ENCODE measurements around the gene ADORA1.

The ADORA1 gene

DNA sequence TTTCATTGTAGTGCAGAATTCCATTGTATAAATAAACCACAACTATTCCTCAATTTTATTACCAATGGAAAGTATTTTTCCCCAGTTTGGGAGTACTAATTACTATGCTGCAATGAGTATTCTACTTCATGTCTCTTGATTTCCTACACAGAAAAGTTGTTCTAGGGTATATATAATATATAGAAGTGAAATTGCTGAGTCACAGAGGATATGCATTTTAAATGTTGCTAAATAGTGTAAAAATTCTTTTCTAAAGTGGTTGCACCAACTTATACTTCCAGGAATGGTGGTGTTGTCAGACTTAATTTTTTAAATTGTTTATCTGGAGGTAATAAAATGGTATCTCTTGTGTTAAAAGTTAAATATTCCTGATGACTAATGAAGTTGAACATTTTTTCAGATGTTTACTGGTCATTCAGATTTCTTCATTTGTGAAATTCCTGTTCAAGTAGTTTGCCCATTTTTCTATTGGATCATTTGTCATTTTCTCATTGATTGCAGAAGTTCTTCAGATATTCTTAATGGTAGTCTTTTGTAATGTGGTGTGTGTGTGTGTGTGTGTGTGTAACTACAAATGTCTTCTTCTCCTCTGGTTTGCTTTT is 22.6 kb upstream of the ADORA1 start:
- Histone ChIP-seq H2AFZ (ENCODE audit: low read length, unreplicated experiment) (no peak overlapping the region), H3K36me3 (ENCODE audit: insufficient read depth, low read length) (no peaks in the 10 kb centered on the region), H3K79me2 (ENCODE audit: control insufficient read depth, insufficient read depth, low read length, unreplicated experiment) (no peaks in the 10 kb centered on the region), H3K27ac (ENCODE audit: low read depth, low read length) (no peak overlapping the region), H3K27me3 (ENCODE audit: insufficient read depth, low read length) (peaks cover 69% of the 10 kb centered on the region), H3K4me3 (ENCODE audit: low read depth, low read length) (no peak overlapping the region), H3K4me1 (ENCODE audit: control insufficient read depth, insufficient read depth, low read length, unreplicated experiment) (no peaks in the 10 kb centered on the region)

DNA sequence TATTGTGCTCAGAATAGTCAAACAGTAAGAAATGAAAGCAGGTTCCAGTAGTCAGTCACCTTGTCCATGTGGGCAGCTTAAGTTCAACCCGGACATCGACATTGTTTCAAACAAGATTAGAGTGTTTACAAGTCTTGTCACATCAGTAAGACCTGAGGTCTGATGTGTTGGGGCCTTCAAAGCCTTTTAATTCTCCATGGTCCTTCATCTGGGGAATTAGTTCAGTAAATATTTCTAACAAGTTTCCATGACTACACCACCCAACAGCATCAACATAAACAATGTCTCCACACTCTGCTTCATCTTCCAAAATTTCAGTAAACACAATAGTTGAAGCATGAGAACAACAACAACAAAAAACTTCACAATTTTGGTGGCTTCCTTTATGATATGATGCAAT is 15.1 kb upstream of the ADORA1 start:
- no peak overlapping the region for H3K4me3 ChIP-seq (ENCODE audit: low read depth, low read length)
- no peaks in the 10 kb centered on the region for H3K4me1 ChIP-seq (ENCODE audit: control insufficient read depth, insufficient read depth, low read length, unreplicated experiment)
- peaks cover 97% of the 10 kb centered on the region for H3K27me3 ChIP-seq (ENCODE audit: insufficient read depth, low read length)
- no peak overlapping the region for H2AFZ ChIP-seq (ENCODE audit: low read length, unreplicated experiment)
- H3K27ac ChIP-seq (ENCODE audit: low read depth, low read length) = no peak overlapping the region
- H3K36me3 ChIP-seq (ENCODE audit: insufficient read depth, low read length) = no peaks in the 10 kb centered on the region
- no peaks in the 10 kb centered on the region for H3K79me2 ChIP-seq (ENCODE audit: control insufficient read depth, insufficient read depth, low read length, unreplicated experiment)

DNA sequence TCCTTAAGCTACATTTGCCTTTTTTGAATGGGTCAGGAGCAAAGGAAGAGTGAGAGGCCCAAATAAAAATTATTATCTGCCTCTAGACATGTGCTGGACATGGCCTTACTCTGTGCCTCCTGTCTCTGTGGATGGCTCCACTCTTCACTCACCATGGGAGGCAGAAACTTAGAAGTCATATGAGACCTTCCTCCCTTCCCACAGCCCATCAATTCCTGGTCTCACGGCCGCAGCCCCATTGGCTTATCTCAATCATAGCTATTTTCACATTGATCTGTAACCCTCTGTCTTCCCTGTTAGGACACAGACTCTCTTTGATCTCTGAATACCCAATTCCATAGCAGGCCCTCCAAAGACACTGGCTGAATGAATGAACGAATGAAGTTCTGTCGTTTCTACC is 14.2 kb upstream of the ADORA1 start:
- H3K4me3 ChIP-seq (ENCODE audit: low read depth, low read length) = no peak overlapping the region
- no peaks in the 10 kb centered on the region for H3K79me2 ChIP-seq (ENCODE audit: control insufficient read depth, insufficient read depth, low read length, unreplicated experiment)
- no peaks in the 10 kb centered on the region for H3K4me1 ChIP-seq (ENCODE audit: control insufficient read depth, insufficient read depth, low read length, unreplicated experiment)
- H3K36me3 ChIP-seq (ENCODE audit: insufficient read depth, low read length) = no peaks in the 10 kb centered on the region
- H3K27ac ChIP-seq (ENCODE audit: low read depth, low read length) = no peak overlapping the region
- H2AFZ ChIP-seq (ENCODE audit: low read length, unreplicated experiment) = no peak overlapping the region
- peaks cover 96% of the 10 kb centered on the region for H3K27me3 ChIP-seq (ENCODE audit: insufficient read depth, low read length)

DNA sequence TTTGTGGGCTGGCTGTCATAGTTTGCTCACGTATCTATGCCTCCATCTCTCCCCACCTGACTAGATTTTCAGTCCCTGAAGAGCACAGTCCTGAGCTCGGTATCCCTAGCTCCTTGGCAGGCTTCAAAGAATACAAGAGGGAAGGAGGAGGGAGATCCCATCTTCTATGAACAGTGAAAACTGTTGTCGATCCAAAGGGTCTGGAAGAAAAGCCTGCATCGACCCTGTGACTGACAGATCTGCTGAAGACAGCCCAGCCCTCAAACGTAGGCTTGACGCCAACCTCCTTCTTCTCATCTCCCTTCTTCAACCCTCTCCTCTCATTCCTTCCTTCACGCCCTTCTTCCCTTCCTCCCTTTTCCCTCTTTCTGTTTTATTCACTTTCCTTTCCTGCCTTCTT is 13.3 kb upstream of the ADORA1 start:
- no peaks in the 10 kb centered on the region for H3K4me1 ChIP-seq (ENCODE audit: control insufficient read depth, insufficient read depth, low read length, unreplicated experiment)
- no peak overlapping the region for H2AFZ ChIP-seq (ENCODE audit: low read length, unreplicated experiment)
- H3K27me3 ChIP-seq (ENCODE audit: insufficient read depth, low read length) = peaks cover 95% of the 10 kb centered on the region
- H3K36me3 ChIP-seq (ENCODE audit: insufficient read depth, low read length) = no peaks in the 10 kb centered on the region
- no peaks in the 10 kb centered on the region for H3K79me2 ChIP-seq (ENCODE audit: control insufficient read depth, insufficient read depth, low read length, unreplicated experiment)
- no peak overlapping the region for H3K27ac ChIP-seq (ENCODE audit: low read depth, low read length)
- no peak overlapping the region for H3K4me3 ChIP-seq (ENCODE audit: low read depth, low read length)

DNA sequence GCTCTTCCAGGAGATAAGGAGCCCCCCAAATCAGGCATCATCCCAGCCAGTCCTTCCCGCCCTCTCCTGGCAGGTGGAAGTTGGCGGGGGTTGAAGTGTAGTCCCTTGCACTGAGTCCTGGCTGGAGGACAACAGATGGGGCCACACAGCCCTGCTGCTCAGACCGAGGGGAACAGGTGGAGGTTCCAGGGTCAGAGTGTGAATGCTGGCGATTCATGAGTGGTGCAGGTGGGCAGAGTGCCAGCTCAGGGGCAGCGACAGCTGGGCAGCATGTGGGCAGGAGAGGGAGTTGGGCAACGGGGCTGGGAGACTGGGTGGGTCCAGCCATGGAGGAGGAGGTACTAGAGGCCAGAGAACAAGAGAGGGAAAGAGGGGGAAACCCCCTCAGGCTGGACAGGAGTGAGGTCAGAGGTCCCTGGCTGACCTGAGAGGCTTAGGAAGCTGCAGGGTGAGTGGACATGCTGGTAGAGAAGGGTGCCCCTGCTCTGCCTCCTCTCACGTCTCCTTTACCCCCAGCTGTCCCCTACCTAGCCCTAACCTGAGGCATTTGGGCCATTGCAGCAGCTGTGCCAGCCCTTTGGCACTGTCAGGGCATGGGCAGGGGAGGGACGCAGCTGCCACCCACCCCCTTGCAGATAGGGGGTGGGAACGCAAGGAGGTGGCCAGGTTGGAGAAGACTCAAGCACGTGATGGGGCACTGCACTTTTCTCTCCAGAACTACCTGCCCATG is 11.3 kb upstream of the ADORA1 start:
- Histone ChIP-seq H3K4me3 (ENCODE audit: low read depth, low read length) (no peak overlapping the region), H3K4me1 (ENCODE audit: control insufficient read depth, insufficient read depth, low read length, unreplicated experiment) (no peaks in the 10 kb centered on the region), H3K27ac (ENCODE audit: low read depth, low read length) (no peak overlapping the region), H3K27me3 (ENCODE audit: insufficient read depth, low read length) (peaks cover 91% of the 10 kb centered on the region), H3K79me2 (ENCODE audit: control insufficient read depth, insufficient read depth, low read length, unreplicated experiment) (no peaks in the 10 kb centered on the region), H3K36me3 (ENCODE audit: insufficient read depth, low read length) (no peaks in the 10 kb centered on the region), H2AFZ (ENCODE audit: low read length, unreplicated experiment) (no peak overlapping the region)

DNA sequence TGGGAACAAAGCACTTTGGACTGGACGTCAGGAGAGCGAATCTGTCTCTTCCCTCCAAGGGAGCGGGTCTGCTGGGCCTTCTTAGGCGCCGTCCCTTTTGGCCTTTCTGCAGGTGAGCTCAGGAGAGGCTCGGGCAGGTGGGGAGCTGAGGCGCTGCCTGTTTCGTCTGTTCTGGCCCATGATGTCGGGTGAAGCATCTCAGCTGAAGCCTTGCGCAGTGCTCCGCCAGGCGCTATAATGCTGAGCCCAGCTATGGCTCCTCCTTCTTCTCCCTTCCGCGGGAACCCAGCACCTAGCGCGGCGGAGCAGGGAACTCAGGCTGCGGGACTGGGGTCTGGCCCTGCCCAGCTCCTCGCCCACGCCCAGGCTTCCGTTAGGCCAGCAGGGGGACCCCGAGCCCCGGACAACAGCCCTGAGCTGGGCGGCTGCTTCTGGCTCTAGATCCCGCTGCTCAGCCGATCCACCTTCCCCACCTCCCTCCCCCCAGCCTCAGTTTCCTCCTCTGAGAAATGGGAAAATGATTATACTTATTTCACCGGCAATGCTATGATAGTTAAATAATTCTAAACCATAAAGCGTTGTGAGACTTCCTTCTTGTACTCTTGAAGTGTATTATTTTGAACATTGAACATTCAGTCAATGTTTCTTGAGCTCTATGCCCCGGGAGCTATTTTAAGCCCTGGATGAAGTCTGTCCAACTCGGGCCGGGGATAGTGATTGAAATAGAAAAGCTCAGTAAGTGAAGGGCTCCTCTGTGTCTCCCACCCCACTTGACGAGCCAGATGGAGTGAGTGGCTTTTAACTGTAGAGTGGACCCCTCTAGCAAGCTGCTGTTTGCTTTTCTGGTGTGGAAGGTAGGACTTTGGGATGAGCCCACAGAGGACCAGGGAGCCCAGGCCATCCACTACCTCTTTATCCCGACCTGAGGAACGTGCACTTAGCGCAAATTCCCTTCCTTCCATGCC is 9.6 kb upstream of the ADORA1 start:
- Histone ChIP-seq H3K4me3 (ENCODE audit: low read depth, low read length) (no peak overlapping the region), H3K79me2 (ENCODE audit: control insufficient read depth, insufficient read depth, low read length, unreplicated experiment) (no peaks in the 10 kb centered on the region), H3K27me3 (ENCODE audit: insufficient read depth, low read length) (peaks cover 75% of the 10 kb centered on the region), H3K36me3 (ENCODE audit: insufficient read depth, low read length) (no peaks in the 10 kb centered on the region), H3K4me1 (ENCODE audit: control insufficient read depth, insufficient read depth, low read length, unreplicated experiment) (no peaks in the 10 kb centered on the region), H3K27ac (ENCODE audit: low read depth, low read length) (no peak overlapping the region), H2AFZ (ENCODE audit: low read length, unreplicated experiment) (no peak overlapping the region)

DNA sequence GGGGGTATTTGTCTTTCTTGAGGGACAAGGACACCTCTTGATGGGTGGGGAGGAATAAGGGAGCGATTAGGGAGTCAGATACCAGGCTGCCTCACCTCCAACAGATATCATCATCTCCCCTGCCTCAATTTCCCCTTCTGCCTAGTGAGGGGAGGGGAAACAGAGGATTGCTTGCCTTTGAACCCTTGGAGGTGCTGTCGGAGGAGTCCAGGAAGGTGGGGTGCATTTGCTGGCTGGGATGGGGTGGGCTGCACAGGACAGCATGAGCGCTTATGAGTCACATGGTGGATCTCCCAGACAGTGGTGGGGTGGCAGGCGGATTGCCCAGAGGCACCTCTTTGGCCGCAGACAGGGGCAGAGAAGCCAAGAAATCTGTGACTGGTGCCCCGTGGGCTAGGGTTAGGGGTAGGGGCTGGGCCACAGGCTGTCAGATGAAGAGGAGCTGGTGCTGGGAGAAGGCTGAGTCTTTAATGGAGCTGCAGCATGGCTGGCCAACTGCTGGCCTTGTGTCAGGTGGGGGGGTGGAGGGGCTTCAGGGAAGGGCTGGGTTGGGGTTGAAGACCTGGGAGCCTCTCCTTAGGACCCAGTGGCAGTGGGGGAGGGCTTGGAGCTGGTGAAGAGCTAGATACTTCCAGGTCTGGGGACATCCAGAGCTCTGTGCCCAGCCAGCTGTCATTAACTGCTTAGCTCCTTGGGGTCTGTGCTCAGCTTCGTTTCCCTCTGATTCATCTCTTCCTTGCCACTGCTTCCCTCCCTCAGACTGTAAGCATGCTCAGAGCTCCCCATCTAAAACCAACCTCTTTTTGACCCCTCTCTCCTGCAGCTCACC is 7.0 kb upstream of the ADORA1 start:
- Histone ChIP-seq H3K4me3 (ENCODE audit: low read depth, low read length) (no peak overlapping the region), H3K36me3 (ENCODE audit: insufficient read depth, low read length) (no peaks in the 10 kb centered on the region), H3K79me2 (ENCODE audit: control insufficient read depth, insufficient read depth, low read length, unreplicated experiment) (no peaks in the 10 kb centered on the region), H3K27ac (ENCODE audit: low read depth, low read length) (no peak overlapping the region), H3K27me3 (ENCODE audit: insufficient read depth, low read length) (peaks cover 63% of the 10 kb centered on the region), H3K4me1 (ENCODE audit: control insufficient read depth, insufficient read depth, low read length, unreplicated experiment) (peaks cover 11% of the 10 kb centered on the region), H2AFZ (ENCODE audit: low read length, unreplicated experiment) (no peak overlapping the region)

DNA sequence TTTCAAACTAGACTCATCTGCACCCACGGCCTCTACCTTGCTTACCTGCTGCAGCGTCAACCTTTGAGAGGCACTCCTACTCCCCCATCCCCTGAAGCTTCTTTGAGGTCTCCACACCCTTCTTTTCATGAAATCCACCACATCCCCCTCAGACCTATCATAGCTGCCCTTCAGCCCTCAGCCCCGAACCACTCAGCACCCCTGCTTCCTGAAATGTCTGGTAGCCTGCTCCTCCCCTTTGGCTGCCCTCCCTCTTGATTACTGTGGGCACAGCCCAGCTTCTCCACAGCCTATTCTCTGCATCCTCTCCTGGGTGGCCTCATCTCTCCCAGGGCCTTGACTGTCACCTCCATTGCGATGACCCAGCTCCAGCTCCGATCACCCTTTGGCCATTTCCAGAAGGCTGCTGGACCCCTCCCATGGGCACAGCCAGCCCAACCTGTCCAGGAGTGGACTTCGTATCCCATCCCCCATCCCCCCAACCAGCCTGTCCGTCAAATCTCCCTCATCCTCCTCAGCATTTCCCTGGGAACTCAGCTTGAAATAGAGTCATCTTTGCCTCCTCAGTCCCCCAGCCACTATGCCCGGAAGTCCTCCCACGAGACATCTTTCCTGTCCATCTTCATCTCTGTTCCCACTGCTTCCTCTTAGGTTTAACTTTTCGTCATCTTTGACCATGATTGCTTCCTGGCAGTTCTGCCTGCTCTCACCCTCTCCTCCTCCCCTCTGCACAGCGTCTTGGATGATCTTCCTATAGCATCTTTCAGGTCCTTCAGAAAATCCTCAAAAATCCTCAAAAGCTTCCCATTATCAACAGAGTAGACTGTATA is 6.1 kb upstream of the ADORA1 start:
- Histone ChIP-seq H2AFZ (ENCODE audit: low read length, unreplicated experiment) (no peak overlapping the region), H3K27ac (ENCODE audit: low read depth, low read length) (no peak overlapping the region), H3K4me3 (ENCODE audit: low read depth, low read length) (no peak overlapping the region), H3K27me3 (ENCODE audit: insufficient read depth, low read length) (peaks cover 54% of the 10 kb centered on the region), H3K79me2 (ENCODE audit: control insufficient read depth, insufficient read depth, low read length, unreplicated experiment) (no peaks in the 10 kb centered on the region), H3K36me3 (ENCODE audit: insufficient read depth, low read length) (no peaks in the 10 kb centered on the region), H3K4me1 (ENCODE audit: control insufficient read depth, insufficient read depth, low read length, unreplicated experiment) (peaks cover 15% of the 10 kb centered on the region)

DNA sequence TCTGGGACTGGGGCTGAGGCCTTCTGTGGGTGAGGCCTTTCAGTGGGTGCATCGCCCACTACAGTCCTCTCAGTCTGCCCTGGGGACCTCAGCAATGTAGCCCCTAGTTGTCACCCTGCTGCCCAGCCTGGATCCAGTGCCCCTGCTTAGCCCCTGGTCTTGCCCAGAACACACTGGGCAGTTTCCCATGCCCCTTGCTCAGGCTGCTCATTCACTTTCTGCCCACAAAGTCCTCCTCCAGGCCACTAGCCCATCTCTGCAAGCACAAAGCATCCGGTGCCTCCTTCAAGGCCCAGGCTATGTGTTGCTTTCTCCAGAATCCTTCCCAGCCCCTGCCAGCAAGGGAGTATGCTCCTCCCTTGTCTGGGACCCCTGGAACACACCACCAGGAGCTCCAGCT is 5.4 kb upstream of the ADORA1 start:
- H3K27me3 ChIP-seq (ENCODE audit: insufficient read depth, low read length) = peaks cover 48% of the 10 kb centered on the region
- no peak overlapping the region for H3K4me3 ChIP-seq (ENCODE audit: low read depth, low read length)
- H3K4me1 ChIP-seq (ENCODE audit: control insufficient read depth, insufficient read depth, low read length, unreplicated experiment) = peaks cover 23% of the 10 kb centered on the region
- H2AFZ ChIP-seq (ENCODE audit: low read length, unreplicated experiment) = no peak overlapping the region
- H3K27ac ChIP-seq (ENCODE audit: low read depth, low read length) = no peak overlapping the region
- H3K36me3 ChIP-seq (ENCODE audit: insufficient read depth, low read length) = no peaks in the 10 kb centered on the region
- no peaks in the 10 kb centered on the region for H3K79me2 ChIP-seq (ENCODE audit: control insufficient read depth, insufficient read depth, low read length, unreplicated experiment)
